Measurements from ENCODE around the gene ZKSCAN7.

- TF ChIP-seq CTCF (IDR thresholded peaks at IDR 0.05 in 8 of 11, conservative IDR thresholded peaks at IDR 0.05 in 3 of 11) (no peak), POLR2A (IDR thresholded peaks at IDR 0.05) (no peak), POLR2AphosphoS5 (IDR thresholded peaks at IDR 0.05) (no peak)
Measured at GRCh38 chr3:44576613-44577012, 21.6 kb downstream of the ZKSCAN7 start.
